GM19395 (cell line): ENCODE results near the gene USP13.

Experiments used
- ATAC-seq: cut with Tn5 transposase; IDR thresholded peaks from one replicate; pipeline ENCODE4 v1.9.1; 2021; ENCODE audit warnings: mild to moderate bottlenecking, moderate library complexity; ENCODE audit not compliant: unreplicated experiment

USP13 gene, protein sequence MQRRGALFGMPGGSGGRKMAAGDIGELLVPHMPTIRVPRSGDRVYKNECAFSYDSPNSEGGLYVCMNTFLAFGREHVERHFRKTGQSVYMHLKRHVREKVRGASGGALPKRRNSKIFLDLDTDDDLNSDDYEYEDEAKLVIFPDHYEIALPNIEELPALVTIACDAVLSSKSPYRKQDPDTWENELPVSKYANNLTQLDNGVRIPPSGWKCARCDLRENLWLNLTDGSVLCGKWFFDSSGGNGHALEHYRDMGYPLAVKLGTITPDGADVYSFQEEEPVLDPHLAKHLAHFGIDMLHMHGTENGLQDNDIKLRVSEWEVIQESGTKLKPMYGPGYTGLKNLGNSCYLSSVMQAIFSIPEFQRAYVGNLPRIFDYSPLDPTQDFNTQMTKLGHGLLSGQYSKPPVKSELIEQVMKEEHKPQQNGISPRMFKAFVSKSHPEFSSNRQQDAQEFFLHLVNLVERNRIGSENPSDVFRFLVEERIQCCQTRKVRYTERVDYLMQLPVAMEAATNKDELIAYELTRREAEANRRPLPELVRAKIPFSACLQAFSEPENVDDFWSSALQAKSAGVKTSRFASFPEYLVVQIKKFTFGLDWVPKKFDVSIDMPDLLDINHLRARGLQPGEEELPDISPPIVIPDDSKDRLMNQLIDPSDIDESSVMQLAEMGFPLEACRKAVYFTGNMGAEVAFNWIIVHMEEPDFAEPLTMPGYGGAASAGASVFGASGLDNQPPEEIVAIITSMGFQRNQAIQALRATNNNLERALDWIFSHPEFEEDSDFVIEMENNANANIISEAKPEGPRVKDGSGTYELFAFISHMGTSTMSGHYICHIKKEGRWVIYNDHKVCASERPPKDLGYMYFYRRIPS

DNA sequence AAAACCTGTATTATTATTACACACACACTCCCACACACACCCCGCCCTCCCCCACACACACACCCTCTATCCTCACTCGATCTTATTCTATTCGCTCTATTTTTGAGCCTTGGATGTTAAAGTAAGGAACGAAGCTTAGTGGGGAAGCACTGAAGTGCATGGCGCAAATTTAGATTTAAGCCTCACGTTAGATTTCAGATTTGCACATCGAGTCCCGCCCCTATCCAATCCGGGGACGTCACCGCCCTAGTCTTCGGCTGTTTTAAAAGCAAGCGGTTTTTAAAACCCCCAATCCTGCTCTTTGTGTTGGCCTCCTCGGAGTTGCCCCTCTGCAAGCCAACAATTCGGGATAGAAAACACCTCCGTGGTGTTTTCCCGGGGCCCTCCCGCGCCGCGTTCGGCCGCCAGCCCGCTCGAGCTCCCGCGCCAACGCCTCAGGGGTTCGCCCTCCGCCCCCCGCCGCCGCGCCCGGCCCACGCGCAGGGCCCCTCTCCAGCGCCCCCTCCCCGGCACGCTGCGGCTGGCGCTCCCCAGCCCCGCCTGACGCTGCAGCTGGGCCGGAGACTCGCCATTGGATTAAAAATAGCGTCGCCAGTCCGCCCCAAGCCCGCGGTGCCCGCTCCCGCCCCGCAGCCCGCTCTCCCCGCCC, at the start of gene USP13:
TSS of gene USP13 (plus strand) at position 594 of the 649 bp plus-strand sequence. CDS start 186 bp downstream, outside the sequence.
- peak; percentile 64 for ATAC-seq

DNA sequence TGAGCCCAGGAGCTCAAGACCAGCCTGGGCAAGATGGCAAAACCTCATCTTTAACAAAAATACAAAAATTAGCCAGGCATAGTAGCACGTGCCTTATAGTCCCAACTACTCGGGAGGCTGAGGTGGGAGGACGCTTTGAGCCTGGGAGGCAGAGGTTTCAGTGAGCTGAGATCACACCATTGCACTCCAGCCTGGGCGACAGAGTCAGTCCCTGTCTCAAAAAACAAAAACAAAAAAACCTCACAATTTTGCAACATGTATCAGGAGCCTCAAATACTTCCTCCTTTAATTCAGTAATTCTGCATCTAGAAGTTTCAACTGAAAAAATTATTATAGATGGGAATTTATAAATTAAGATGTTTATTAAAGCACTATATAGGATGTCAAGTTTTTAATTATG, 49.5 kb upstream of the USP13 start:
- ATAC-seq: no peak

DNA sequence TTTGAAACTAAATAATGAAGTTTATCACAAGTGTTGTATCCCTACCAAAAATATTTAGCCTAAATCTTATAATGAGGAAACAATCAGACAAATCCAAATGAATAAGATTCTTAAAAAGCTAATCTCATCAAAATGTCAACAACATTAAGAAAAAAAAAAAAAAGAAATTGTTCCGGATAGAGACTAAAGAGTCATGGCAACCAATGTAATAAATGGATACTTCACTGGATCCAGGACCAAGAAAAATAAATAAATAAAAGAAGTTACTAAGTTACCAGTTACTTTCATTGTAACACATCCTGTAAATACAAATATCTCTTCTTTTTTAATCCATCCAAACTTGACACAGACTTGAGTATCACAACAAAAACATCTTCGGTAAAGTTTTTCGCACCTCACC, 49.0 kb upstream of the USP13 start:
- ATAC-seq: no peak

DNA sequence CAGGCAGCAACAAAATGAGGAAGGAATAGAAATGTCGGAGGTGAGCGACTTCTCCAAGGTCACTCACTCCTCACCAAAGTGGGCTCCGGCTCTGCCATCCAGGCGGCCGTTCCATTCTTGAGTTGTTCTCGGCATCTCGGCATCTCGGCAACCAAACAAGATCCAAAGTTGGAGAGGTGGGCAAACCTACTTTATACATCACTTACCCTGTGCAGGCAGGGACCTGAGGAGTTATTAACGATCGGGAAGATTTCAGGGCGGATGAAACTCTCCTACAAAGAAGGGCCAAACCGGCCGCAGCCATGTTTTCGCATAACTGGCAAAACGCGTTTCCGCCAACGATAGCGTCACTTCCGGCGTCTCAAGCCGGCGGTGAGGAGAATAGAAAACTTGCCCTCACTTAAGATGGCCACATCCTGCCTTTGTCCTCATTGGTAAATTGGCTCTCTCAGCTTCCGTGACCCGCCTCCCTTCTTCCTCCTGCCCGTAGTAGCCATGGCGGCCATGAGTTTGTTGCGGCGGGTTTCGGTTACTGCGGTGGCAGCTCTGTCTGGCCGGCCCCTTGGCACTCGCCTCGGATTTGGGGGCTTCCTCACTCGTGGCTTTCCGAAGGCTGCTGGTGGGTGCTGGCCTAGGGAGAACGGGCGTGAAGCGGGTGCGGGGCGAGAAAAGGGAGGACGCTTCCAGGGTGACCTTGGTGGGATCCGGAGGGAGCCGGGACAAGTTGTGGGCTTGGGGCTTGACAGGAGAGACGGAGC, 48.3 kb upstream of the USP13 start, which contains the start of the genes MRPL47 and NDUFB5:
TSS of gene MRPL47 (minus strand) at position 318 of the 758 bp plus-strand sequence. CDS start at position 304, 14 bp downstream.
TSS of gene NDUFB5 (plus strand) at position 474 of the 758 bp plus-strand sequence. CDS start at position 496, 22 bp downstream.
- ATAC-seq: peak; percentile 96

DNA sequence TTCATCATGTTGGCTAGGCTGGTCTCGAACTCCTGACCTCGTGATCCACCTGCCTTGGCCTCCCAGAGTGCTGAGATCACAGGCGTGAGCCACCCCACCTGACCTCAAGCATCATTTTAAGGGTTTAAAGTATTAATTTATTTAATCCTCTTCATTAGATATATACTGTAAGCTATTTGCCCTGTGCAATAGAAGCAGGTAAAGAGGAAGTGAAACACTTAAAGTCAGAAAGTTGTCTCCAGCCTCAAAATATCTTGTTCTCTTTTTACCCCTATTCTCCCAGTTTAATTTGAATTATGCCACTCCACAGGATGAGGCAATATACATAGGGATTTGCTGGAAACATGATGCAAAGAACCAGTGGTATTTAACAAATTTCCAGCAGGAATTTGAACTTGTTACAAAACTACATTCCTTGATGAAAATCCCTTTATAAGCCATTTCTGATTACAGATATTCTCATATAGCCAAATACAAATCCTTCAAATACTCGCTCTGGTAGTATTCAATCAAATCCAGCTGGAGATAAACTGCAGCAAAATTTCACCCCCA, 46.2 kb upstream of the USP13 start:
- no peak for ATAC-seq

DNA sequence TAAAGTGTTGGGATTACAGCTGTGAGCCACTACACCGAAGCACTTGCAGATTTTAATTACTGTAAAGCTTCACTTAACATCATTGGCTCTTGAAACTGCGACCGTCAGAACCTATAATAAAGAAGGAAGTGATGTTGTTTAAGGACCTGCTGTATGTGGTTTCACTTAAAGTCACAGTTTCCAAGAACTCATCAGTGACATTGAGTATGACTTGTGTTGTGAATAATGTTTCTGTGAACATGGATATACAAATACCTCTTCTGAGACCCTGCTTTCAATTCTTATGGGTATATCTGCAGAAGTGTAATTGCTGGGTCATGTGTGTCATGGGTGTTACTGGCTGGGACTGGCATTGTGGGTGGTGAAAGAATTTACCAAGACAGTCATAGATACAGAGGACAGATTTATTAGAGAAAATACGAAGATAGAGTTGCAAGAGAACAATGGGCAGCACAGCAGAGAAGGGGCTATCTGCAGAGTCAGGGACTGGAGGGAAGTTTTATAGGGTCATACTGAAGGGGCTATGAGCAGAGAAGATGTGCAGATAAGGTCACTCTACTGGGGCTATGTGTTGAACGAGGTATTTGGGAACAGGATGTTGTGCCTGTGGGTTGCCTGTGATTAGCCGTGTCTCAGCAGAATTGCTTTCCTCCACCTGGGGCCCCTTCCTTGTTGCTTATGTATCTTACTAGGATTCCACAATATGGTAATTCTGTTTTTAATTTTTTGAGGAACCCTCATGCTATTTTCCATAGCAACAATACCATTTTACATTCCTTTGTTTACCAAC, 43.7 kb upstream of the USP13 start:
- ATAC-seq: peak; percentile 59

DNA sequence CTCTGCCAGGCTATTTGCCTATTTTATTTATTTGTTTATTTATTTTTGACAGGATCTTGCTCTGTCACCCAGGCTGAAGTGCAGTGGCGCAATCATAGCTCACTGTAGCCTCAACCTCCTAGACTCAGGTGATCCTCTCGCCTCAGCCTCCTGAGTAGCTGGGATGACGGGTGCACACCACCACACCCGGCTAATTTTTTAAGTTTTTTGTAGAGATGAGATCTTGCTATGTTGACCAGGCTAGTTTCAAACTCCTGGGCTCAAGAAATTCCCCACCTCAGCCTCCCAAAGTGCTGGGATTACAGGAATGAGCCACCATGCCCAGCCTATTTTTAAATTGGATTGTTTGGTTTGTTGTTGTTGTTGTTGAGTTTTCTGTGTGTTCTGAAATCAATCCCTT, 42.8 kb upstream of the USP13 start:
- ATAC-seq: no peak

DNA sequence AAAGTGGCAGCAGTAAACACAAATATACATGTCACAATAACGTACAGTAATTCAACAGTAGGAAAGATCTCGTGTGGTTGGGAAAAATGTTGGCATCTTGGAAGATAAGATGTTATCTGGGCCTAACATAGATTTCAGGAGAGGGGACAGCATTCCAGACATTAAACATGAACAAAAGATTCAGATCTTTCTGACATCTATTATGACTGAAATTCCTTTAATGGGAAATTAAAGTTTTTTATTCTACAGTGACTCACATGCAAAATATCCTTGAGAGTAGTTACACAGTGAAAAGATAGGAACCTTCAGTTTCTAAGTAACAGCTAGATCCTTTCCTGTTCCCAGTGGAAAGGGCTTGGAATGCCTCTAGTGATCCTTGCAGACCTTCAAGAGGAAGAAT, 39.0 kb upstream of the USP13 start:
- no peak for ATAC-seq

DNA sequence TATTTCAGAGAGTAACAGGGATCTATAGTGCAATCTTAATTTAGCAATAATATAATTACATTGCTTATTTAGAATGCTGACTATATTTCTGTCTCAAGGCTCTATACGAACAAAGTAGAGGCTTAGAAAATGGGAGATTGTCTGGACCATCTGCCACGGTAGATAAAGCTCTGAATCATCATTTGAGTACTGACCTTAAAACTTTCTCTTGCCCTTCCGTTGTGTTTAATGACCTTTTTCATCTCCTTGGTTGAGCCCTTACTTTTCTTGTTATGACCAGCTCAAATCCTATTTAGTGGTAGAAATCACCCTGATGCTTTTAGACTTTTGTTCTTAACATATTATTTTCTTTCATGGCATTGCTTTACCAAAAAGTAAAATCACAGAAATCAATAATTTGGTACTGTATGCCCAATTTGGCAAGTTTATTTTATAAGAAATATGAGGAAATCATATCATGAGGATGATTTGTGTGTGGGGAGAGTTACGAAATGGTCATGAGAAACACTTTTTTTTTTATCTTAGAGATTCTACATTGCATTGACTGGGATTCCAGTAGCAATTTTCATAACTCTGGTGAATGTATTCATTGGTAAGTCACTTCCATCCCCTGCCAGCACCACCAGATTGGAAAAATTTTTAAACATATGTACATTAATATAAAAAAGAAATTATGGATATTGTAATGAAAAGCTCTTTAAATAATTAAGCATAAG, 37.2 kb upstream of the USP13 start:
- ATAC-seq: no peak

DNA sequence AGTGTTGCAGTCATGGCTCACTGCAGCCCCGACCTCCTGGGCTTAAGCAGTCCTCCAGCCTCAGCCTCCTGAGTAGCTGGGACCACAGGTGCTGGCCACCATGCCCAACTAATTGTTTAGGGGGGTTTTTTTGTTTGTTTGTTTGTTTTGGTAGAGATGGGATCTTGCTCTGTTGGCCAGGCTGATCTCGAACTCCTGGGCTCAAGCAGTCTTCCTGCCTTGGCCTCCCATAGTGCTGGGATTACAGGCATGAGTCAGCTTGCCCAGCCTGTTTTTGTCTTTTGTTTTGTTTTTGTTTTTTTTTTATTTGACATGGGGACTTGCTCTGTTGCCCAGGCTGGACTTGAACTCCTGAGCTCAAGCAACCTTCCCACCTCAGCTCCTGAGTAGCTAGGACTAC, 30.8 kb upstream of the USP13 start:
- ATAC-seq: no peak

DNA sequence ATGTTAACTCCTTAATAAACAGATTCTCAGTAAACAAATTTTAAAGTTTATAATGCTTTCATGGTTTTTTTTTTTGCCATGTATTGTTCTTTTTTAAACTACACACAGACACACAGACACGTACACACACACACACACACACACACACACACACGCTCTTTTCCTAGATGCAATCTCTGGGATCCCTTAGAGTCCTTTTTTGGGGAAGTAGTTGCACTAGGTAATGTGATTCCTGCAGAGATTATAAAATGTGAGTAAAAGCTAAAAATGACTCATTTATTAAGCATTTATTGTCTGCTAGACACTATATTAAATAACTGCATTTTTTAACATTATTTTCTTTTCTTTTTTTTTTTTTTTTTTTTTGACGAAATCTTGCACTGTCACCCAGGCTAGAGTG, 28.4 kb upstream of the USP13 start:
- ATAC-seq: no peak

DNA sequence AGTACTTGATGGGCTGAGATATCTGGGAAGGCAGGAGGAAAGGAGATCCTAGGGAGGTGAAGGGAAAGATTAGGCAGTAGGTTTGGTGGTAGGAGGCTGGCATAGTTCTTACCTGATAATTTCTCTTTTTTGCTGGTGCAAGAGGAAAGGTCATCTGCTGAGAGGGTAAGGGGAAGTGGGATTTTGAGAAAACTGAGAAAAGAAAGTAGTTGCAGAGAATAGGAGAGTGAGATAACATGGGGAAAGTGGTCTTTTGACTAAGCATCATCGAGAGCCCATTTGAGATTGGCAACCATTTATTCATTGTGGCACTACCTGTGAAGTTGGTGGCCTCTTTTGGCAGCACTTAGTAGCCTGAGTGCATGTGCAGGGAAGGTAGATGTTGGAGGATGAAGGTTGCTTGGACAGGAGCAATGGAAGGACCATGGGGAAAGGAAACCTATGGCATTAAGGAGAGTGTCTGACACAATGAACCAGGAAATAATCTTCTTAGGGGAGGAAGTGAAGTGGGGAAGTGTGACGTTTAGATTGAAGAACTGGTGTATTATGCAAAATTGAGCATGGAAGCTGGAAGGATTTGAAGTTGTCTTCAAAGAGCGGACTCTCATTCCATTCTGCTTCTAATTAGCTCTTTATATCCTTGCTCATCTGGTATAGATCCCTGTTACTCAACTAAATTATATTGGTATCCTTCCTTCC, 21.9 kb upstream of the USP13 start:
- ATAC-seq: peak; percentile 70

DNA sequence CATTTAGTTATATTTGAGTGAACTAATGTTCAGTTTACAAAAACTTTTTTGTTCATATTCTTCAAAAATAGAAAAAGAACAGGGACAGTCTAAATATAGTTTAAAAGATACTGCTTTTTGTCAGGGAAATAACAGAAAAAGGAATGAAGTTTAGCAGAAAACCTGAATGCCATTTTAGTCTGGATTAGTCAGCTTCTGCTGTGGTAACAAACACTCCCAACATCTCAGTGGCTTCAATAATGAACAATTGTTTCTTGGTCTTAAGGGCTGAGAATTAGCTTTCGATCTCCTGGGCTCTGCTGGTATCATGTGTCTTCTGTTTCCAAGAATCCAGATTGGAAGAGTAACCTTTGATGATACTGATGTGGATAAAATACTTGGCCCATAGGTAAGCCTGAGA, 12.4 kb upstream of the USP13 start:
- ATAC-seq: no peak

DNA sequence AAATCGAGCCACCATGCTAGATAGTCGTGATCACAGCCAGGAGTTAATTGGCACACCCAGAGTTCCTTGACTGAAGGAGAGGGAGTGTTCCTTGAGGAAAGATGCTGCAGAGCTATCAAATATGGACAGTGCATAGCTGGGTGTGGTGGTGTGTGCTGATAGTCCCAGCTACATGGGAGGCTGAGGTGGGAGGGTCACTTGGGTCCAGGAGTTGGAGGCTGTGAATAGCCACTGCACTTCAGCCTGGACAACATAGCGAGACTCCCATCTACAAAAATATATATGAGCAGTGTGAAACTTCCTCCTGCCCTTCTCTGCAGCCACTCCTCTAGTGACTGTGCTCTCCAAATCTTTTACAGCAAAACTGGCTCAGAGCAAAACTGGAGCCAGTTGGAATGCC, 10.0 kb upstream of the USP13 start:
- ATAC-seq: no peak

DNA sequence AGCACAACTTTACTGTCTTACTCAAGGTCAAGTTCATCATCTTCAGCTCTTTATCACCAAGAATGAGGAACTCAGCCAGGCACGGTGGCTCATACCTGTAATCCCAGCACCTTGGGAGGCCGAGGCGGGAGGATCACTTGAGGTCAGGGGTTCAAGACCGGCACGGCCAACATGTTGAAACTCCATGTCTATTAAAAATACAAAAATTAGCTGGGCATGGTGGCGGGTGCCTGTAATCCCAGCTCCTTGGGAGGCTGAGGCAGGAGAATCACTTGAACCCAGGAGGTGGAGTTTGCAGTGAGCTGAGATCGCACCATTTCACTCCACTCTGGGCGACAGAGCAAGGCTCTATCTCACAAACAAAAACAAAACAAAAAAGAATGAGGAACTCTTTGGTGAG, 9.0 kb upstream of the USP13 start:
- ATAC-seq: peak; percentile 6

DNA sequence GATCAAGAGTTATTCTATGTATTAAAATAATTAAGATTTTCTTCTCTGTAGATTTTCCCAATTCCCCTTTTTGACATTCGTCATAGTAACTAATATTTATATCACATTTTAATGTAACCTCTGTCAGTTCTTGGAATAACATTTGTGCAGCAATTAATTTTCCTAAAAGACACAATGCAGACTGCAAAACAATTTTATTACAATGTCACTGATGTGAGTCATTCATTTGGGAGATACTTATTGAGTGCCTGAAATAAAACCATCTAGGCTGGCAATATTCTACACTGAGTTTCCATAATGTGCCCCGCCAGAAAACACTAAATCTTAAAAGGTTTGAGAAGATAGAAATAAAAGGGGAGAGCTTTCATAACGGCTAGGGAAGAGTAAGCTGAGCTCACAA, 6.7 kb upstream of the USP13 start:
- no peak for ATAC-seq

DNA sequence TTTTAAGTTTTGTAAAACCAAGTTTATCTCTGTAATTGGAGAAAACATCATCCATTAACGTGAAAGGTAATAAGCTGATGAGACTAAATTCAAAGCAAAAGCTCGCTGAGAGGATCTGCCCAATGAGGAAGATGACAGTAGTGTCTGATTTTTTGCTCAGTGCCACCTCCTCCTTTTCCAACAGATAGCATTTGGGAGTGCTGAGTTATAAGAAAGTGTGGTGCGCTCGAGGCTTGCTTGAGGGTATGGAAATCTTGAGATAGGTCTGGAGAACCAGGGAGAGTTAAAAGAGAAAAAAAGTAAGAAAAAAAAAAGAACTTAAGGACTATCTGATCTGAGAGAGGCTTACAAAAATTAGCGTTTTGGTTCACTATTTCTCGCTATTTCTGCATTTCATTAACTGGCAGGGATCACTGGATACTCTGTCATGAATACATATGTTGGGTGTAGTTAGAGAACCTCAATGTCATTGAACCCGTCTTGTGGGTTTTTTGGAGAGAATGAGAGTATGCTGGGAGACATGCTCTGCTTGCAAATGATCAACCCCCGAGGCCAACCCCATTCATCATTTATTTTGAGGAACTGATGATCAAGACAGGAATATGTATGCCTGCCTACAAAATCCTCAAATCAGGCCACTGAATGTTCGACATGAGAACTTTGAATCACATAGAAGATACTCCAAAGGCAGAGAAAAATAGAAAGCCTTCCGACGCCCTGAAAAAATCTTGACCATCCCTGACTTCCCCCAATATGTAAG, 973 bp upstream of the USP13 start:
- no peak for ATAC-seq
